Measurements from ENCODE around the gene DOCK3. TPM values are rescaled to one million over a fixed set of nuclear protein-coding genes. Genes with fewer than 3 reads are reported as not detected.
A peak's percentile ranks its signal among the peaks of the same experiment; 100 is the strongest.
"Not testable (repeated sequence)": the region's sequence is repeated elsewhere in the genome, so short reads cannot be mapped to it uniquely, and the experiment has no call there.

DOCK3 gene
- total RNA-seq, 2 donors from 2014 or later: 2.8 to 3.8 TPM

DNA sequence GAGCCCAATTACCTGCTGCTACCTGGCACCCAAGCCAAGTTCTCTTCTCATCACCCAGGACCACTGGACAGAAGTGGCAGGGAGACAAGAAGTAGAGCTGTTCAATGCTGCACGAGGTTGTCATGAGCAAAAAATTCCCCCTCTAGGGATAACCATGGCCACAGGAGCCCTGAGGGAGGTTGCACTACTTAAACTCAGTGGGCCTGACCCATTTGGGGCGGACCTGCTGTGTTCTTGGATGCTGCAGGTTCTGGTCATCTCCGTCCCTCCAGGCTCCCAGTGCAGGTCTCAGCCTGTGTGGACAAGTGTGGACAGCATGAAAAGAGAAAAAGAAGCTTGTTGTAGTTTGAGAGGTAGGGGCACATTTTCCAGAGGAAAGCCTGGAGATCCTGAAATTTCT is 684.3 kb downstream of the DOCK3 start:
- DNase-seq (no peak), ATAC-seq (no peak)
- intact Hi-C loops (cut with DNase I): no loop called here

DNA sequence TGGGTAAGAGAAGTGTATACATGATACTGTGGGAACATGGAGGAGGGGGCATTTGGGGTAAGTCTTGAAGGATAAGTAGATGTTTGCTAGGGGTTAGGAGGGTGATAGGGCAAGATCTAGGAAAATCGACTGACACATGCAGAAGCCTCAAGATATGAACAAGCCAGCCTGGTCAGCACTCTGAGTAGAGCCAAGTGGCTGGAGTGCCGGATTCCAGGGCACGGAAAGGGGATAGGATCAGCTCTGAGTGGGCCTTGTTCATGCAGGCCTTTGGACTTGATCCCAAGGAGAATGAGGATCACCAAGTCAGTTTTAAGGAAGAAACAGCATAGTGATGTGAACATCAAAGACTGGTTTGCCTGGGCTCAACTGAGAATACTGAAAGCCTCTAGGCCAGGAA is 686.1 kb downstream of the DOCK3 start:
- no peak for DNase-seq
- ATAC-seq: no peak
- intact Hi-C loops (cut with DNase I): no loop called here

DNA sequence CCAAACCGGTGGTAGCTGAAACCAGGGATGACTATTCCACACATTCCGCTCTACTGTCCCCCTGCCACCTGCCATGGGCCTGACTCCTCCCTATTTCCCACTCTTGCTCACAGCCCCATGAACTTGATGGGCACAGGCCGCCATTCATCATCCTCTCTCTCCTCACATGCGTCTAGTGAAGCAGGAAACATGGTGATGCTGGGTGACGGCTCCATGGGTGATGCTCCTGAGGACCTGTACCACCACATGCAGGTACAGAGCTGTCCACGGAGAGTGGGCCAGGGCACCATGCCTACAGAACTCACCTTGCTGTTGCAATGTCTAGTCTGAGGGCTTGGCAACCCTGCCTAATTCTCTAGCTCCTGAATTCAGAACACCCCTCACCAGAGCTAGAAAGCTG is 687.0 kb downstream of the DOCK3 start:
- ATAC-seq (no peak), DNase-seq (no peak)
- intact Hi-C loops (cut with DNase I): no loop called here

DNA sequence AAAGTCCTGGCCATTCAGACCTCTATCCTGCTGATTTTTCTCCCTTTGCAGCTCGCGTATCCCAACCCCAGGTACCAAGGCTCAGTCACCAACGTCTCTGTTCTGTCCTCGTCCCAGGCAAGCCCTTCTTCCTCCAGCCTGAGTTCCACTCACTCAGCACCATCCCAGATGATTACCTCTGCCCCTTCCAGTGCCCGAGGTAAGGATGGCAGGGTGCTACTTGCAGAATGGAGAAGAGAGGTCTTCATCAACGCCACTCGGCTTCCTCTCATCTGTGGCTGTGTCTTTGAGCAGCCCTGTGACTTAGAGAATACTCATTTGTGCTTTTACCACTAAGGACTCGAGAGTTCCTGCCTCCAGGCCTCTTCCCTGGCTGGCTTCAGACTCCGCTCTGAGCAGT is 687.7 kb downstream of the DOCK3 start:
- DNase-seq (no peak), ATAC-seq (no peak)
- intact Hi-C loops (cut with DNase I): no loop called here

DNA sequence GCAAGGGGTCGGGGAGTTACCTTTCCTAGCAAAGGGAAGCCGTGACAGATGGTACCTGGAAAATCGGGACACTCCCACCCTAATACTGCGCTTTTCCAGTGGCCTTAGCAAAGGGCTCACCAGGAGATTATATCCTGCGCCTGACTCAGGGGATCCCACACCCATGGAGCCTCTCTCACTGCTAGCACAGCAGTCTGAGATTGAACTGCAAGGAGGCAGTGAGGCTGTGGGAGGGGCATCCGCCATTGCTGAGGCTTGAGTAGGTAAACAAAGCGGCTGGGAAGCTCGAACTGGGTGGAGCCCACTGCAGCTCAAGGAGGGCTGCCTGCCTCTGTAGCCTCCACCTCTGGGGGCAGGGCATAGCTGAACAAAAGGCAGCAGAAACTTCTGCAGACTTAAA is 693.5 kb downstream of the DOCK3 start:
- DNase-seq; ATAC-seq; intact Hi-C loops (cut with DNase I): not testable (repeated sequence)

DNA sequence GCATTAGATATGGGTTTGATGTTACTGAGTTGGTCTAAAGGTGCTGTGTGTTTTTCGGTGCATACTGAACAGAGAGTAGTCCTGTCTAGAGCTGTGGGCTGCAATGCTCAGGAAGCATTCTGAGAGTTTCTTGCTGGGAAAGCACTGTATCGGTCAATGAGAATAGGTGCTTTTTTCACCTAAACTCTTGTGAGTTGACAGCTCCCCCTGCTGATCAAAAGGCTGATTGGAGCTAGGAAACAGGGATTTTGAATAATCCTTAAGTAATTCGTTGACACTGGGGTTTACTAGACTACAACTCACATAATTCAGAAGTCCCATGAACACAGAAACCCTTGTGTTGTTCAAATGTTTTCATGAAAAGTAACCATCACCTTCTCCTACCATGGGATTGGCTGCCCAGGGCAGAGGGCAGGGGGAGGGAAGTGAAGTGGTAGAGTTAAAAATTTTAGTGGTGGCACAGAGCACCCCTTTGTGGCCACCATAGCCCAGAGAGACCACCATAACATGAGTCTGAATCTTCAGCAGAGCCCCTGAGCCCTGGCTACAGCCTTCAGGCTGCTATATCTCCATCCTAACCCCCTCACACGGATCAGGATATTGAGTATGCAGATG is 697.3 kb downstream of the DOCK3 start:
- ATAC-seq (peak in 1 of 2 donors; percentile 65), DNase-seq (no peak)
- intact Hi-C loops (cut with DNase I): loop anchor here in 1 of 2 donors (5.0 to 10.0 kb wide), 3 partner anchors 270 to 755 kb away; partner anchors contain the start of genes DOCK3 and MAPKAPK3

DNA sequence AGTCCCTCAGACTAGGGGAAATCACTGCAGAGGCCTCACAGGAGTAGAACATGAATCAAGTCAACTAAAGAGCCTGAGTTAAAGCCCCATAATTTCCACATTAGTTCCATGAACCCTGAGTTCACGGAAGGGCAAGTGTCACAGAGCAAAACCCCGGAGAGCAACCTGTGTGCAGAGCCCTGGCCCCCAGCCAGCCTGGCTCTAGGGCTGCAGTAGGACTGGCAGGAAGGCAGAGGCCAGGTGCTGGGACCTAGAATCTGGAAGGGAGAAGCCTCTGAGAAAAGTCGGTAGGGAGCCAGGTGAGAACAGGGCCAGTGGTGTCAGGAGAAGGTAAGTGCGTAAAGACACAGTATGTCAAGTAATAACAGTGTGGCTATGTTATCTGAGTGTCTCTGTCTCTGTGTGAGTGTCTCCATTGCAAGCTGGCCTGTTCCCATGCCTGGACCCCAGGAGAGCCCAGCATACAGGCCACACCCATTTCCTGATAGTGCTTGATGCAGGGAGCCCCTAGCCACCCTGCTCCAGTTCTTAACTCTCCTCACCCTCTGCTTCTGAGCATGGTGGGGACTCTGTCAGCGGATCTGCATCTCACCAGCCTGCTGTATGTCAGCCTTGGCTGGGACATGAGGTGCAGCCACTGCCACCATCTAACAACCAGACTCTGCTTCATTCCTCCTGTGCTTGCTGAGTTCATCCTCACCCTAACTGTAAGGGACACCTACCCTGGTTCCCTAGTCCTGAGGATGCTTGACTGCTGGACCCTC is 699.1 kb downstream of the DOCK3 start:
- ATAC-seq: no peak
- DNase-seq: no peak
- intact Hi-C loops (cut with DNase I): loop anchor here in 1 of 2 donors (5.0 to 10.0 kb wide), 3 partner anchors 272 to 757 kb away; partner anchors contain the start of genes DOCK3 and MAPKAPK3

DNA sequence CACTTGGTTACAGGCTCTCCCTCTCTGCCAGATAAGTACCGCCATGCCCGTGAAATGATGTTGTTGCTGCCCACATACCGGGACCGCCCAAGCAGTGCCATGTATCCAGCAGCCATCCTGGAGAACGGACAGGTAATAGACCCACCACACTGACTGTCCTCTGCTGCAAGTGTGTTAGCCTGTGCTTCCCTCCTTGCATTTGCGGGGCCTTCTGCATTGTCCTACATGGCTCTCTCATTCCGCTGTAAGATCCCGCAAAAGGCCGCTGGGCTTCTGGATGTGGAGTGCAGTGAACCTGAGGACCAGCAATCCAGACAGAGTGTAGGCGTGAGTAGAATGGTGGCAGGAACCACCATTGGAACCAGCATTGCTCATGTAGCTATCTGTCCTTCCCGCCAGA is 699.7 kb downstream of the DOCK3 start:
- intact Hi-C loops (cut with DNase I): loop anchor here in 1 of 2 donors (5.0 to 10.0 kb wide), 3 partner anchors 272 to 757 kb away; partner anchors contain the start of genes DOCK3 and MAPKAPK3
- no peak for DNase-seq
- no peak for ATAC-seq

DNA sequence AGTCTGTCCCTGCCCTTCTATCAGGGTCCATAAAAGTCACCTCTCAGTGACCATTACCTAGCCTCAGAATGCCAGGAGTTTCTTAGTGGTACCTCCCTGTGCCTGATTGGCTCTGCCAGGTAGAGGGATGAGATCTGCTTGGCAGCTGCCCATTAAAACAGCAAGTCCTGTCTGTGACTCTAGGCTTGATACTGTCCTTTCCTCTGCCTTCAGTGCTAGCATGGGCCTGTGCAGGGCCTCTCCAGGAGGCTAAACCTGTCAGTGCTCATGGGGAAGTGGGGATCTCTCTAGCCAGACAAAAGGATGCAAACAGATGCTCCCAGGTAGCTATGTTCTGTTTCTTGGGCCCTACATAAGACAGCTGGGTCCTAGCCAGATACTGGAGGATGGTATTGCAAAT is 700.4 kb downstream of the DOCK3 start:
- intact Hi-C loops (cut with DNase I): loop anchor here in 1 of 2 donors (10.0 kb wide), 1 partner anchor 700 kb away; the partner anchor contains the start of gene DOCK3

DNA sequence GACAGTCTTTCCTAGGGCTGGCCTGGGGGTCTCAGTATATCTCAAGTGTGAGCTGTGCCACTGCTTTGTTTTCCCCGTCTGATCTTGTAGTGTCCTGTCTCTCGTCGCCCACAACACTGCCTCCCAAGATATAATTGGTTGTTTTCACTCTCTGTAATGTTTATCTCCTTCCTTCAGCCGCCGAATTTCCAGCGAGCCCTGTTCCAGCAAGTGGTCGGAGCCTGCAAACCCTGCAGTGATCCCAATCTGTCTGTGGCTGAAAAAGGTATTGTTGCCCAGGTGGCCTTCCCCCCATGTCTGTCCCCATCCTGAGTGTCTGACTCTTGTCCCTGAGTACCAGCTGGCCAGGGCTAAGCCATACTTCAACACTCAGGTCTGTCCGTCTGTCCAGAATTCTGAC is 700.8 kb downstream of the DOCK3 start:
- intact Hi-C loops (cut with DNase I): loop anchor here in 1 of 2 donors (10.0 kb wide), 1 partner anchor 701 kb away; the partner anchor contains the start of gene DOCK3

More for the DNA sequence above, 700.4 kb downstream of the DOCK3 start:
- ATAC-seq: no peak
- no peak for DNase-seq

DNA sequence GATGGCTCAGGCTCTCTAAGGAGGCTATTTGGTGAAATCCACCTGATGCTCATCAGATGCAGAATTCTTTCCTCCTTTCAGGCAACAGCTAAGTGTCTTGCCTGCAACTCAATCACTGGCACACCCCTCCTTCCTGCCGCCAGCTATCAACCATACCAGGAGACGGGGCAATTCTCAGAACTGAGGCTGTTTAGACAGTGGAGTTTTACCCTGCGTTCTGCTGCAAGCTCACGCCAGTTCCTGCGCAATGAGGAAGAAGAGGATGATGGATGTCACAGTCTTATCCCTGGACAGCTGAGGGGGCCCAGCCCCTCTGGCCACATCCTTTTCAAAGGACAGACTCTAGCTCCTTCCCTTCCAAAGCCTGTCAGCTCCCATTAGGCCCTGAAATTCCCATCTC is 703.3 kb downstream of the DOCK3 start:
- ATAC-seq (no peak), DNase-seq (no peak)
- intact Hi-C loops (cut with DNase I): loop anchor here in 1 of 2 donors (10.0 kb wide), 1 partner anchor 703 kb away; the partner anchor contains the start of gene DOCK3

More for the DNA sequence above, 700.8 kb downstream of the DOCK3 start:
- no peak for DNase-seq
- ATAC-seq: no peak

DNA sequence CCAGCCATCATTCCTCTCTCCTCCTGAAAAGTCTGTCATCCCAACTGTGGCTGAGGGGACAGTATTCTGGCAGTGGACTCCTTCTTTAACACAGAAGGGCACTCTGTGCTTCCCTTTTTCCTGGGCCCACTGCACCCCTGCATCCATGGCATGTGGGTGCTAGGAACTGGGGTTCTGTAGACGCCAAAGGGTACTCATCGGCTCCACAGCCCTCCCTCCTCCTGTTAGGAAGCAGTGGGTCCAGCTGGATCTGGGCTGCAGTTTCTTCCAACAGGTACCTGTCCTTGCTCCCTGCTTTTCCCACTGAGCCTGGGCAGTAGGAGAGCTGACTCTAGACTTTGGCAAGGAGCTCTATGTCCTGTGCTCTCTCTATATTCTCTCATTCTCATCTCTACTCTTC is 704.0 kb downstream of the DOCK3 start:
- ATAC-seq (no peak), DNase-seq (no peak)
- intact Hi-C loops (cut with DNase I): loop anchor here in 1 of 2 donors (10.0 kb wide), 1 partner anchor 704 kb away; the partner anchor contains the start of gene DOCK3

DNA sequence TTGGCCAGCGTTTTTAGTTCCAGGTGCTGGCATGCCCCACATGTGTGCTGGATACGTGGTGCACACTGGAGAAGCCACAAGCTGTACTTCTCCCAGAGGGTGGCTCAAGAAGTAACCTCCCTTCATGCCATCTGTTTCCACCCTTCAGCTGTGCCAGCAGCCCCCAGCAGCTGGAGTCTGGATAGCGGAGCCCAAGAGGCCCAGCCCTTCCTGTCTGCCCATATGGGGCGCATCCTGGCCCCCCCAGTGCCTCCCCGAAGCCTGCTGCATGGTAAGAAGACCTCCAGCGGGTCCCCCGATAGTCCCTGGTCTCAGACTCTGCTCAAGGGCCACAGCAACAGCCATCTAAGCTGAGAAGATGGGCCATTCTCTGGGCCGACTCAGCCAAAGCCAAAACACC is 704.6 kb downstream of the DOCK3 start:
- ATAC-seq: no peak
- no peak for DNase-seq
- intact Hi-C loops (cut with DNase I): loop anchor here in 1 of 2 donors (10.0 kb wide), 1 partner anchor 704 kb away; the partner anchor contains the start of gene DOCK3

DNA sequence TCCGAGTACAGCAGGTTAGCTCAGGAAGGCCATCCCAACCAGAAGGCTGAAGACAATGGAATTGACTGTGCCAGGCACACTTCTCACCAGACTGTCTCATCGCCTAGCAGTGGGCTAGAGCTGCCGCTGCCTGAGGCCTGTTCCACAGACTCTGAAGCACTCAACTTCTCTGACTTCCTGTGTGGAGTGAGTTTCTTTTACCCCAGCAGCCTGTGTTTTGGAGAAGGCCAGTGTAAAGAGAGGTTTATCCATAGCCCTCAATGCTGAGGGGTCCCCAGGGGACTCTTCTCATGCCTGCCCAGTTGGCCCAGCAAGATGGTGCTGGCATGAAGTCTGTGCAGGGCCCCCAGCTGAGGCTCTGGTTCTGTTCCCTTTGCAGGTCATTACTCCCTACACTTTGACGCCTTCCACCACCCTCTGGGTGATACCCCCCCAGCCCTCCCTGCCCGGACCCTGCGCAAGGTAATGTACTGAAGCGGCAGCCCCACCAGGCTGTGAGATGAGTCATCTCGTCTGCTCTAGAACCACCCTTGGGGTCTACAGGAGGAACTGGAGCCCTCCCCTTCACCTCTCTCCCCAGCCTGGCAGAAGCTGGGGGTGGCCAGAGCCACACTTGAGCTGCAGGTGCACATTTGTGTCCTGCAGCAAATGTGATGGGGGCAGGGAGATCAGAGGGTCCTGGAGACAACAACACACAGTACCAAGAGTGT is 705.2 kb downstream of the DOCK3 start:
- intact Hi-C loops (cut with DNase I): loop anchor here (10.0 kb wide), 3 partner anchors 705 to 805 kb away; partner anchors contain the start of genes CISH (in 1 of the 2), DOCK3 (in 1 of the 2) and MAPKAPK3 (in 1 of the 2)
- ATAC-seq: no peak

DNA sequence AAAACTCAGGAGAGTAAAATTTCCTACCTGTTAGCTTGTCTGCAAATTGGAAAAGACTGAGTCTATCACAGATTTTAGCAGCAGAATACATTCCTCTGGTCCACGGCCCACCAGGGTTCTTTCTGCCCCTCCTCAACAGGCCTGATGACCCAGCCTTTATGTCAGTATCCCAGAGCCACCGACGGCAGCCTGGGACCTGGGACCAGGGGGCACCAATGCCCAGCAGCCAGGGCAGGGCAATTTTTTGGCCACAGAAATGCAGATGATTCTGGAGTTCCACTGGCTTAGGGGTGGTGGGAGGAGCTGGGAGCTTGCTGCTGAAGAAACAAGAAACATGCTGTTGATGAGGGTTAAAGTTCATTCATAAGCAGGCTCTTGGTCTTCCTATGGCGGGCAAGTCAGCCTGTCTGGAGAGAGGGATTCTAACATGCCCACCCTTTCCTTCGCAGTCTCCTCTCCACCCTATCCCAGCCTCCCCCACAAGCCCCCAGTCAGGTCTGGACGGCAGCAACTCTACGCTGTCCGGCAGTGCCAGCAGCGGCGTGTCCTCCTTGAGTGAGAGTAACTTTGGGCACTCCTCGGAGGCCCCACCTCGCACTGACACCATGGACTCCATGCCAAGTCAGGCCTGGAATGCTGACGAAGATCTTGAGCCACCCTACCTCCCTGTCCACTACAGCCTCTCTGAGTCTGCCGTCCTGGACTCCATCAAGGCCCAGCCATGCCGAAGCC is 706.0 kb downstream of the DOCK3 start:
- intact Hi-C loops (cut with DNase I): loop anchor here (10.0 kb wide), 2 partner anchors 766 to 806 kb away; partner anchors contain the start of genes CISH (in 1 of the 2) and MAPKAPK3 (in 1 of the 2)
- no peak for ATAC-seq
- no peak for DNase-seq

More for the DNA sequence above, 705.2 kb downstream of the DOCK3 start:
- DNase-seq: no peak

DNA sequence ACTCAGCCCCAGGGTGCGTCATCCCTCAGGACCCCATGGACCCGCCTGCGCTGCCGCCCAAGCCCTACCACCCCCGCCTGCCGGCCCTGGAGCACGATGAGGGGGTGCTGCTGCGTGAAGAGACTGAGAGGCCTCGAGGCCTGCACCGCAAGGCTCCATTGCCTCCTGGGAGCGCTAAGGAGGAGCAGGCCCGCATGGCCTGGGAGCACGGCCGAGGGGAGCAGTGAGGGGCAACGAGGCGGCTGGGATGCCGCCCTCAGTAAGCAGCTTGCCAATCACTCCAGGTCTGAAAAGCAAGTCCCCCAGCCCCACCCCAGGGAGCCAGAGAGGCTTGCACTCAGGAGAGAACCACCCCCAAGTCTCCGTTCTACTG is 706.6 kb downstream of the DOCK3 start:
- ATAC-seq: no peak
- intact Hi-C loops (cut with DNase I): loop anchor here (10.0 kb wide), 2 partner anchors 767 to 807 kb away; partner anchors contain the start of genes CISH (in 1 of the 2) and MAPKAPK3 (in 1 of the 2)

DNA sequence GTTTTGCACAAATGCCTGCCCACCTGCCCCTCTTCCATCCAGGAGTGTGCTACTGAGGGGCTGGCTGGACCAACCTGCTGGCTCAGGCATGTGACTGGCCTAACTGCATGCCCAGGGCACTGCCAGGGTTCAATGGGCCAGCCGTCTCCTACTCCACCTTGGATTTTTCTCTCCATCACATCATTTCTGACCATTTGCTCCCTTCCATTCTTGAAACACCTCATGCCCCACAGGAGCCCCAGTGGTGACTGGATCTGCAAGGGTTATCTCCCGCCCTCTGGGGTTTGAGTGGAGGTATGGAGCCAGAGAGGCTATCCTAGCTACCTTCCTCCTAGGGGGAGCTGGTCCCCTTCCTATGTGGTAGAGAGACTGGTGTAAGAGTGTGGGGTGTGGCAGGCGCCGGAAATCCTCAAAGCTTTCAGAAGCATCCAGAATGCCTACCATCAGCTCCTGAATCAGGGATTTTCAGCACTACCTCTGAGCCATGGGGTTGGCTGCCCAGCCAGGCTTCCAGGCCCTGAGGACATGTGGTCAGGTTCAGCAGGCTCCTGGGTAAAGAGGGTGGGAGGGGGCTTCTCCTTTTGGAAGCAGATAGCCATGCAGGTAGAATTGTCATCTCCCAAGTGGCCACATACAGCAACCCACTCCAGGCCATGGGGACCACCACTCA is 707.5 kb downstream of the DOCK3 start:
- DNase-seq (no peak), ATAC-seq (no peak)
- intact Hi-C loops (cut with DNase I): loop anchor here (10.0 kb wide), 2 partner anchors 767 to 807 kb away; partner anchors contain the start of genes CISH (in 1 of the 2) and MAPKAPK3 (in 1 of the 2)

More for the DNA sequence above, 706.6 kb downstream of the DOCK3 start:
- DNase-seq: no peak

Data from left cardiac atrium (tissue), 4 donors.